CD14-positive monocyte (primary cell): ENCODE results near the gene TPPP. TPM values are rescaled to one million over a fixed set of nuclear protein-coding genes. Genes with fewer than 3 reads are reported as not detected.

Source experiments
- DNase-seq, 3 donors: peaks; one replicate each; pipeline ENCODE4 v3.0.0-alpha.2; 2011 to 2022
- H2AFZ ChIP-seq: 2 replicates; pipeline ENCODE4 v1.6.0; 2012; ENCODE audit warnings: mild to moderate bottlenecking, low read depth, low read length, inconsistent platforms; ENCODE audit not compliant: insufficient read depth, poor library complexity, severe bottlenecking
- H3K27ac ChIP-seq, 2 donors: 1 replicate in 1 of 2; 2 replicates in 1 of 2; pipeline ENCODE4 v1.5.1; 2012 to 2013; ENCODE audit warnings: low read length in 2 of 2, control low read depth in 1 of 2, inconsistent platforms in 1 of 2, low read depth in 1 of 2, mild to moderate bottlenecking in 1 of 2
- H3K27me3 ChIP-seq, 2 donors: one replicate each; pipeline versions ENCODE4 v1.6.0 to v1.6.1; 2011 to 2013; ENCODE audit warnings: low read length in 2 of 2; ENCODE audit not compliant: control insufficient read depth in 2 of 2, insufficient read depth in 2 of 2
- H3K36me3 ChIP-seq, 2 donors: replicated peaks in 1 of 2; 1 replicate in 1 of 2; 2 replicates in 1 of 2; pipeline versions ENCODE4 v1.5.1 to v1.6.1; 2012 to 2013; ENCODE audit warnings: low read length in 2 of 2, control low read depth in 1 of 2, inconsistent platforms in 1 of 2, mild to moderate bottlenecking in 1 of 2; ENCODE audit not compliant: insufficient read depth in 2 of 2, control insufficient read depth in 1 of 2
- H3K4me1 ChIP-seq, 2 donors: 1 replicate in 1 of 2; 2 replicates in 1 of 2; pipeline versions ENCODE4 v1.5.1 to v1.6.1; 2012 to 2013; ENCODE audit warnings: low read length in 2 of 2, control low read depth in 1 of 2, inconsistent platforms in 1 of 2, mild to moderate bottlenecking in 1 of 2, moderate library complexity in 1 of 2; ENCODE audit not compliant: insufficient read depth in 2 of 2, control insufficient read depth in 1 of 2
- H3K4me2 ChIP-seq: replicated peaks from 2 replicates; pipeline ENCODE3; 2012; ENCODE audit warnings: low read length, moderate library complexity, mild to moderate bottlenecking; ENCODE audit not compliant: poor library complexity, severe bottlenecking; ENCODE audit errors: extremely low read depth
- H3K4me3 ChIP-seq, 3 experiments: fragments of 200-600 bp in 1 of 3; sonication (generic) in 1 of 3; replicated peaks in 1 of 3; 1 replicate in 2 of 3; 2 replicates in 1 of 3; pipeline ENCODE4 v1.5.1; 2011 to 2013; ENCODE audit warnings: low read length in 3 of 3, mild to moderate bottlenecking in 3 of 3, control low read depth in 2 of 3, low read depth in 2 of 3, inconsistent platforms in 1 of 3, moderate library complexity in 1 of 3
- H3K79me2 ChIP-seq: 2 replicates; pipeline ENCODE4 v1.6.0; 2012; ENCODE audit warnings: mild to moderate bottlenecking, control low read depth, inconsistent platforms, low read length, moderate library complexity; ENCODE audit not compliant: insufficient read depth
- H3K9ac ChIP-seq: 2 replicates; pipeline ENCODE4 v1.6.0; 2017; ENCODE audit warnings: low read length, mild to moderate bottlenecking; ENCODE audit not compliant: insufficient read depth, poor library complexity, severe bottlenecking
- H3K9me3 ChIP-seq, 2 donors: replicated peaks in 1 of 2; 1 replicate in 1 of 2; 2 replicates in 1 of 2; pipeline versions ENCODE4 v1.5.1 to v1.6.1; 2012 to 2013; ENCODE audit warnings: low read length in 2 of 2, control low read depth in 1 of 2; ENCODE audit not compliant: control insufficient read depth in 1 of 2, insufficient read depth in 1 of 2
- H4K20me1 ChIP-seq: 2 replicates; pipeline ENCODE4 v1.6.0; 2012; ENCODE audit warnings: mild to moderate bottlenecking, low read length, control low read depth, moderate library complexity; ENCODE audit not compliant: insufficient read depth
- H3K27ac Mint-ChIP-seq, 7 donors: one replicate each; pipeline ENCODE4 v1.8.0; 2020; ENCODE audit warnings: mild to moderate bottlenecking in 7 of 7, mixed read lengths in 7 of 7, moderate library complexity in 6 of 7, inconsistent platforms in 2 of 7
- H3K27me3 Mint-ChIP-seq, 3 donors: one replicate each; pipeline ENCODE4 v1.8.0; 2021 to 2022; ENCODE audit warnings: low read depth in 3 of 3, mild to moderate bottlenecking in 3 of 3, mixed read lengths in 3 of 3, moderate library complexity in 3 of 3, inconsistent platforms in 1 of 3
- H3K36me3 Mint-ChIP-seq, 2 donors: one replicate each; pipeline ENCODE4 v1.8.0; 2020; ENCODE audit warnings: mixed read lengths in 2 of 2, inconsistent platforms in 1 of 2, mild to moderate bottlenecking in 1 of 2
- H3K4me1 Mint-ChIP-seq: one replicate; pipeline ENCODE4 v1.8.0; 2020; ENCODE audit warnings: mild to moderate bottlenecking, mixed read lengths
- H3K4me3 Mint-ChIP-seq, 2 donors: one replicate each; pipeline ENCODE4 v1.8.0; 2020; ENCODE audit warnings: mild to moderate bottlenecking in 2 of 2, mixed read lengths in 2 of 2, moderate library complexity in 1 of 2
- H3K9me3 Mint-ChIP-seq, 7 donors: one replicate each; pipeline ENCODE4 v1.8.0; 2020 to 2022; ENCODE audit warnings: mixed read lengths in 7 of 7, mild to moderate bottlenecking in 6 of 7, moderate library complexity in 6 of 7, inconsistent platforms in 2 of 7
- CTCF ChIP-seq: fragments of 200-600 bp; IDR thresholded peaks from one replicate; pipeline ENCODE4 v1.8.0; 2022; ENCODE audit warnings: antibody characterized with exemption, mild to moderate bottlenecking
- WGBS: methylation state at CpG from one replicate; pipeline ENCODE4 v1.1.5; 2013; ENCODE audit warnings: missing lambda C conversion rate; ENCODE audit not compliant: insufficient coverage; 5-methylcytosine and 5-hydroxymethylcytosine counted together
- intact Hi-C, 2 donors: fragments of 100-400 bp; cut with micrococcal nuclease; formaldehyde crosslinking; loops; one replicate each; pipeline versions ENCODE4 v1.15.0 to v1.15.1; 2023
- polyA plus RNA-seq, 3 donors: library from polyadenylated mRNA; depleted of rRNA in 1 of 3; unstranded in 2 of 3; stranded (reverse) in 1 of 3; fragments of 300-500 nt in 2 of 3; fragments of >200 nt in 1 of 3; fragmentation: Illumina TruSeq in 2 of 3; gene quantifications; 1 replicate in 2 of 3; 2 replicates in 1 of 3; pipeline ENCODE4 v1.2.3, GENCODE V29; 2012 to 2021

TPPP gene
- polyA plus RNA-seq, 3 donors: 0.02 to 0.17 (median 0.06) TPM

GRCh38 chr5:610011-610743 lies 83.0 kb downstream of the TPPP start:
- H3K79me2 ChIP-seq: peaks cover 12% of the 10 kb centered on the region
- Mint-ChIP-seq H3K27me3 (peaks cover 38 to 51% (median 41%) of the 10 kb centered on the region in 3 donors), H3K4me3 (peak overlapping the region in 1 of 2 donors; percentile 32), H3K4me1 (peaks cover 34% of the 10 kb centered on the region), H3K27ac (peak overlapping the region in 1 of 7 donors; percentile 26), H3K36me3 (no peaks in the 10 kb centered on the region), H3K9me3 (peaks cover 0 to 8% (median 3%) of the 10 kb centered on the region in 7 donors)
- no peak overlapping the region for H3K9ac ChIP-seq
- no peak overlapping the region for H2AFZ ChIP-seq
- H3K27me3 ChIP-seq: peaks cover 0 to 37% of the 10 kb centered on the region in 2 donors
- H4K20me1 ChIP-seq: no peaks in the 10 kb centered on the region
- no peak overlapping the region for H3K27ac ChIP-seq
- no peaks in the 10 kb centered on the region for H3K36me3 ChIP-seq
- H3K4me2 ChIP-seq: no peak overlapping the region
- H3K9me3 ChIP-seq: no peaks in the 10 kb centered on the region
- intact Hi-C loops: loop anchor here (5.0 to 10.0 kb wide), 8 partner anchors 68 to 1185 kb away; partner anchors contain the start of genes BRD9 (in 1 of the 2), EXOC3 (in 1 of the 2), MRPL36 (in 1 of the 2) and PDCD6 (in 1 of the 2)
- H3K4me3 ChIP-seq: no peak overlapping the region
- H3K4me1 ChIP-seq: peaks cover 26 to 33% of the 10 kb centered on the region in 2 donors
- TF ChIP-seq CTCF: no peak
- DNase-seq: no peak
- WGBS: 92% methylated on average over 9 of the region's 9 CpGs

Other genes with a start within 250 kb of the TPPP start
- gene SLC9A3, start 168.9 kb downstream of the TPPP start, polyA plus RNA-seq: under 1 TPM; 0.31 to 0.42 (median 0.36) TPM
- gene CEP72, start 81.0 kb downstream of the TPPP start, polyA plus RNA-seq: 1 to 10 TPM in 1 of 3 donors, under 1 TPM in 2; 0.13 to 2.1 (median 0.24) TPM
- not detected for gene ZDHHC11B, start 91.4 kb upstream of the TPPP start, polyA plus RNA-seq
- 1 to 10 TPM in 1 of 3 donors, not detected in 2; 1.8 TPM for gene ZDHHC11, start 157.6 kb upstream of the TPPP start, polyA plus RNA-seq
- 10 to 100 TPM in 1 of 3 donors, 1 to 10 TPM in 2; 5.3 to 22.7 (median 9.3) TPM for gene BRD9, start 199.4 kb upstream of the TPPP start, polyA plus RNA-seq
- gene TRIP13, start 199.5 kb upstream of the TPPP start, polyA plus RNA-seq: 1 to 10 TPM in 1 of 3 donors, under 1 TPM in 1, not detected in 1; 0.24 to 1.2 TPM